Fibroblast of peridontal ligament (primary cell): ENCODE data around the gene GRID1.

Experiments
- DNase-seq: peaks from one replicate; pipeline ENCODE4 v3.0.0-alpha.2; 2010; ENCODE audit errors: extremely low read depth

The GRID1 gene

DNA sequence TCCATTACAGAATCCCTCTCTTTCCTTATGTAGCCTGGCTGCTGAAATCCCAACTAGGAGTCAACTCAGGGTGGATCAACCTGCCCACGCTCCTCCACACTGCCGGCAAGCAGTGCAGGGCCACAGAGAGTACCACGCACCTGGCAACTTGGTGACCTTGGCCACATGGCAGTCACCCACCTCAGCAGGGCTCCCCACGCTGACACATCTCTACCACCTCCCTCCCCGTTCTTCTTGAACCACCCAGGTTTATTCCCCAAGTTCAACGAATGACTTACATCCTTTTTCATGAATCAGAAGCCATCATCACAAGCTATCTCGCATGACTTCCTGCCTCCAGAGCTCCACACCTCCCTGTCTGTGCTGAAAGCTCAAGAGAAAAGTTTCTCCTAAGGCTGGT is 153.4 kb downstream of the GRID1 start:
- no peak for DNase-seq

DNA sequence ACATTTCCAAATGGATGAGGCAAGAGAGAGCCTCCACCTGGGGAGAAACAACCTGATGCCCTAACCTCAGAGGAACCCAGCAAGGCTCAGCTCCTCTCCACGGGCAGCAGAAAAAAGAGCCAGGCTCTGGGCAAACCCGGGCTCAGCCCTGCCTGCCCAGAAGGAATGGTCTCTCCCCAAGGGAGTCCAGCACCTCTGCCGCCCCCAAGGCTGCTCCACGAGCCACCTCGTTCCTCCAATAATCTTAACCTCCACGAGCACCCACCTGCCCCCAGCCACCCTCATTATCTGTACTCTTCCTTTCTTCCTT is 154.2 kb downstream of the GRID1 start:
- no peak for DNase-seq

DNA sequence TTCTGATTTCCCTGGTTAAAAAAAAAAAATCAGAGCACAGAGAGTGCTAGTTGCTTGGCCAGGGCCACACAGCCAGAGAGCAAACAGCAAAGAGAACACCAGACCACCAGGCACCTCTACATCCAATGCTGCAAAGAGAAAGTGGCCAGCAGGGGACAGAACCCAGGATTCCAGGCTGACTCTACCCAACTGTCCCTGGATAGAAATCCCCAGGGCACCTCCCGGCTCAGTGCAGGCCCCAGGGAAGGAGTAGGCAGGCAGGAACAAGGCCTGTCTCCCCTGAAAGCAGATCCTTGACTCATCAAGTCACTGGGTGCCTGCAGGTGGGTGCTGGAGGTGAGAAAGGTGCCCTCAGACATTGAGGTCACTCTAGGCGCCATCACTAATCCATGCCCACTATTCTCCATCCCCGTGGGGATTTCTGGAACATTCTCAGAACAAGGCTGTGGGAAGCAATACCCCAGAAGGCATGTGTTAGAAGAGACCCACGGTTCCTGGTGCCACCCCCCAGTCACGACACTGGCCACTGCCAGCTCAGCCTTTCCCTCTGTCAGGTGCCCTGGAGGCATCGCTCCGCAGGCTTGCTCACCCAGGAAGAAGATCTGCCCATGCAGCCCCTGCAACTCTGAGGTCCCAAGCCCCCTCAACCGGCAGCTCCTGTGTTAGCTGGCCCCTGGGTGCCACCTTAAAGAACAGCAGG is 154.8 kb downstream of the GRID1 start:
- DNase-seq, result no peak

DNA sequence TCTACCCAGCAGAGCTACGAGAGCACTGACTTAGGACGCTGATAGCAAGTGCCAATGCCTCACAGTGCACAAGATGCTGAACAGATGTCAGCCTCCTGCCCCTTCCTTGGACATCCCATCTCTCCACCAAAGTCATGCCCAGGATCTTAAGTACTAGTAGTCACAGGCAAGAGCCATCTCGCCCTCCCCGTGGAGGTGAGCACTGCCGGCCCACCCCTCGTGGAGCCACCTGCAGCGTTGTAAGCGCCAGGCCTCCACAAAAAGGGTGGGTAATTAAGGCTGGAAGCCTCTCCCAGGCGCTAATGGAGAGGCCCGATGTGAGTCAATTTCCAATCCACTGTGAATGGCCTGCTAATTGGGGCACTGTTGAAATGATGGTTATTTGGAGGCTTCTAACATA is 156.2 kb downstream of the GRID1 start:
- DNase-seq, result no peak

DNA sequence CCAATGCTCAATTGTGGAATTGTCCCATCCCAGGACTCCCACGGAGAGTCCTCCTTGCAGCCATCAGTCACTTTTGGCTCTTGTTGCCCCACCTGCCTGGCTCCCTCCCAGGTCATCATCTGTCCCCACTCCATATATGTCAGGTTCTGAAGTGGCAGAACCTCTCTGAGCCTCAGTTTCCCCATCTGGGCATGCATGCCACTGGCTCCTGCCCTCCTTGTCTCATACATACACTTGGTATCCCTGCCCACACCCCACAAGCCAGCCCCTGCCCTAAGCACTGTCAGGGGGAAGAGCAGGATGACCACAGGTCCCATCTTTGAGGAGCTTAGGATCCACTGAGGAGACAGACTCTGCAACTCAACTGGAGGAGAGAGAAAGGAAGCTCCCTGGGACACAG is 156.9 kb downstream of the GRID1 start:
- DNase-seq, result no peak

DNA sequence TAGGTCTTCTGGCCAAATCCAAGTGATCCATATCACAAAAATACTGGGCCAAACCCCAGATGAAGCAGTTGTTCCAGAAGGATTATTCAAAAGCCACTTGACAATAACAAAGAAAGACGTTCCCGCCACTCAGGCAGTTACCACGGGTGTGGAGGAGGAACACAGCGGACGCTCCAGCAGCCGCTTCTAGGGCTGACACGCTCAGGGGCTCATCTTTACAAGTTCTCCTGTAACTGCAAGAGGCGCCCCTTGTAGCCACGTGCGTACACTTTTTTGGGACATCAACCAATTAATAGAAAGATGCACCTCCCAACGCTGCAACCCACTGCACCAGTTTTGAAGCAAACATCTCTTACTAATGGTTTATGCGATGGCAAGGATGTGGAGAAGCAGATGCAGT is 159.4 kb downstream of the GRID1 start:
- no peak for DNase-seq

DNA sequence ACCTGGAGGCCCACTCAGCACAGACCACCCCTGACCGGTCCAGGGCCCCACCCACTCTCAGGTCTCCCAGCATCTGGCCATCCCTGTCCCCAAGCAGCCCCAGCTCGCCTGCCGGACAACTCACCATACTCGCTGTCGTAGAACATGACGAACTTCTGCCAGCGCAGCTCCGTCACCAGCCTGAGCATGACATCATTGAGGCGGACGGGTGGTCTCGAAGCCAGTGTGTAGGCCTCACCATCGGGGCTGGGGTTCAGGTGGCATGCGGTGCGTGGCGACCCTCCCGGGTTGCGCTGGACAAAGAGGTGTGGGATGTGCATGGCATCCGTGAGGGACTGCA is 160.4 kb downstream of the GRID1 start:
- DNase-seq, result no peak

DNA sequence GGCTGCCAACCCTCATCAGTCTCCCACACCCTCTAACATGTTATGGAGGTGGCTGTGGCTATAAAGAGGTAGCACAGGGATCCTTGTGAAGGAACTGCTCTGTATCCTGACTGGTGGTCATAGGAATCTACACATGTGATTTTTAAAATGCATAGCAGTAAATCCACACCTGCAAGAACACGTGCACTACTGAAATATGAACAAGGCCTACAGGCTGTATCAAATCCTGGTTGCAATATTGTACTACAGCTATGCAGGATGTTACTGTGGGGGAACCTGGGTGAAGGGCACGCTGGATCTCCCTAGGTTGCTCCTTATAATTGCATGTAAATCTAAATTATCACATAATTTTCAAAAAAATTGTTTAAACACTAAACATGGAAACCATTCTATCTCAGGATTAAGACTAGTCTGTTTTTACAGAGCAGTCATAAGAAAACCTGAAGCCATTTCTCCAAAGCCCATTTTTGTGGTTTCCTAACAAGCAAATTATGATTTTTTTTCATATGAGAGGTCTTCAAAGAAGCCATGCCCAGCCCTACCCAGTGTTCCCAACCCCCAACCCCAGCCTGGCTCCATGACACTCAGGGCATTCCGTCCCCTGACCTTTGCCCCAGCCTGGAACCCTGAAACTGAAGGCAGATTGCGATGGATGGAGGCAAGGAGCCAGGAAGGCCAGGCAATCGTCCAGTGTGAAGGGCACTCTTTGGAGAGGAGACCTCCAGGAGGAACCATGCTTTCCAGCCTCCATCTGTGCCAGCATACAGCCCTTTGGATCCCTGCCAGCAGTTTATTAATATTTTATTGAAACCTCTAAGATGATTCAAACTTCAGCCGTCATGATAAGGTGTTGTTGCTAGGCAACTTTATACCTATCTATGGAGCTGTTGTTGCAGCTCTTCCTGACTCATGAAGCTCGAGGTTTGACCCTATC is 161.0 kb downstream of the GRID1 start:
- DNase-seq, result no peak

DNA sequence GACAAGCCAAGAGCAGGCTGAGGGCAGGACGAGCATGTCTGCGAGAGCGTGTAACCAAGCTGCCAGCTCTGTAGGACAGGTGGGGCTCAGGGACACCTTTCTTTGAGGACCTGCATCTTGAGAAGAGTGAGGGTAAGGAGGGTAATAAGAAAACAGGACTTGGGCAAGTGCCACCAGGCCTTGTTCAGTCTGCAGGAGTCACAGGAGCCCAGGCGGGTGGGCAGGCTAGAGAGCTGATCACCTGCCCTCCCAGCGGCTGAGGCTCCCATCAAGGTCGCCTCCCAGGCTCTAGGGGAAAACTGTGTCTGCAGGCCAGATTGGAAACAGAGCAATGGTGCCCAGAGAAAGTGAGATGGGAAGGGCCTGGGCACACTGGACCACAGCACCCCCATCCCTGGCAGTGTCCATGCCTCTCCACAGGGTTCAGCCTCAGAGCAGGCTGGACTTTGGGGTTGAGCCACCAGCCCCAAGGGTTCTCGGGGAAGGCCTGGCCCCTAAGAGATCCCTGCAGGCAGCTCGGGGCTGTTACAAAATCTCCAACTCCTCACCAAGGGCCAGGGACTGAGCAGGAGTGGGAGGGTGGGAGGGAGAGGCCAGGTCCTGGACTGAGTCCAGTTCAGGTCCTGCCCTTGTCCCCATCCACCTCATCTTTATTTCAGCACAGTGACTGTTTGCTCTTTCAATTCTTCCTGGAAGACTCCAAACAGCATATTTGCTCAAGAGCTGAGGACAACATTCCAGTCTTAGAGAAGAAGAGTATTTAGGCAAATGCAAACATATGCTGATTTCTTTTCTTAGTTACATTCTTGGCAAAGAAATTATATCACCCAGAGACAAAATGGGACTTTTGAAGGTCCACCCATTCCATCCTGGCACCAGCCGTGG is 161.9 kb downstream of the GRID1 start:
- DNase-seq, result no peak

DNA sequence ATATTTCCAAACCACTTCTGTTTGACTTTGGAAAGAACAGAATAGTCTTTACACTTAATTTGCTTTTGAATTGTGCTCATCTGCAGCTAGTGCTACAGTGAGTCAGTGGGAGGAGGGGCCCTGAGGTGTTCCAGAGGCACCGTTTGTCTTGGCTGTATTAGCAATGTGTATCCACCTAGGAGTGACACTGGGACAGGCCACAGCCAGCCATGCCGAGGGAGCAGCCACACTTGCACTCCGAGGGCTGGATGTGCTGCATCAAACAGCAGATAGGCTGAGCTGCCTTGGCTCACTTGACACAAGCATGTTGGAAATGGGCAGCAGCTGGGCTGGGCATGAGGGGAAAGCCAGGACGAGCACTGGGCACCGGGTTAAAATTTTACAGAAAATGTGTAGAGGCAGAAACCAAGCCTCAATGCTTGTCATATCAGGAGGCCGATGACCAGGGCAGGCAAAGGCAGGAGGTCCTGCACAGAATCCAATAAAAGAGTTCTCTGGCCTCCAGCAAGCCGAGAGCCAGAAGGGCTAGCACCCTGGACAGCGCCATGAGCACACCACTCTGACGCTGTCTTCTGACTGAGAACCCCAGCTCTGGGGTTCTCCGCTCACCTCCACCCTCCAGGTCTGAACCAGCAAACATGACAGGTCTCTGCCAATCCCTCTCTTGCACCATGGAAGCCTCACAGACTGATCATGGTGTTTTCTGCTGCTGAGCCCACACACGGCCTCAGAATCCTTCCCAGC is 163.3 kb downstream of the GRID1 start:
- DNase-seq, result no peak

DNA sequence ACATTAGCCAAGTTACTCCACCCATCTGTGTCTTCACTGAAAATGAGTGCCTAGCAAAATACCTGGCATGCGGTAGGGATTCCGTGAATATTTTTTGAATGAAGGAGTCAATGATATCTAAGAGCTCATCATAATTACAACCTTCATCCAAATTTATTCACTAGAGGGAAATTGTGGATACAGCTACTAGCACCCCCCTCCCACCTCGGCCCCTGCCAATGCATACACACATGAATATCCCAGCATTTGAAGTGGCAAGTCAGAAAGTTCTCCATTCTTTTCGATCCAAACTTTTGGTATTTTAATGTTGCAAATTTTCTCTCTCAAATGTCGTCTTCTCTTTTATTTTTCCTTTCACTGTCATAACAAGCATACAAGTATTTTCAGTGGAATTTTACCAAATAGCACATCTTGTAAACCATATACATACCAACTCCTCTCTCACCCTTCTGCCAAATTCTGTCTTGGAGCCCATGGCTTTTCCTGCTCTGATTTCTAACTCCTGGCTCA is 164.3 kb downstream of the GRID1 start:
- no peak for DNase-seq

DNA sequence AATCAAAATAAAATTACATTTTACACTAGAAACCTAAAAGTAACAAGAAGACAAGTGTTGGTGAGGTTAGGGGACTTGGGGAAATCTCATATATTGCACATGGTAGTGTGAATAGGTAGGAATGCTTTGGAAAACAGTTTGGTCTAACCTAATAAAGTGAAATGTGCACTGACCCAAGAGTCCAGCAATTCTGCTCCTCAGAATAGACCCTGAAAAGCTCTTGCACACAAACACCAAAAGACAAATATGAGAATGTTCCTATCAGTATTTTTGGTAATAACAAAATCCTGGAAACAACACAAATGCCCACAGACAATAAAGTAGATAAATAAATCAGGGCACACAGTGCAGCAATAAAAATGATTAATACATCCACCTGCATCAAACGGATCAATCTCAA is 165.7 kb downstream of the GRID1 start:
- DNase-seq, result no peak

DNA sequence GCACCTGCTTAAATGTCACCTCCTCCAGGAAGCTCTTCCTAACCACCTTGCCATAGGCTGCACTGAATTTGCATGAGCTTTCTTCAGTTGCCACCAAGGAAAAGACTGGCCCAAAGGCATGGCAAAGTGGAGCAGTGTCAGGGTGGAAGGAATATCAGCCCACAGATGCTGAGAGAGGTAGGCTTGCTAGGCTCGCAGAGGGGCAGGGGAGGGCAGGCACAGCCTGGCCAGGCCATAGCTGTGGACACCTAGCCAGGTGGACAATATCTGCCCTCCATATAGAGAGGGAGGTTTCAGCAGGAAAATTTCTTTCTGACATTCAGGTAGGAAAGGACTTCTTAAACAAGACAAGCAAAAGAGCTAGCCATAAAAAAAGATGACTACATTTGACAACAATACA is 166.3 kb downstream of the GRID1 start:
- no peak for DNase-seq

DNA sequence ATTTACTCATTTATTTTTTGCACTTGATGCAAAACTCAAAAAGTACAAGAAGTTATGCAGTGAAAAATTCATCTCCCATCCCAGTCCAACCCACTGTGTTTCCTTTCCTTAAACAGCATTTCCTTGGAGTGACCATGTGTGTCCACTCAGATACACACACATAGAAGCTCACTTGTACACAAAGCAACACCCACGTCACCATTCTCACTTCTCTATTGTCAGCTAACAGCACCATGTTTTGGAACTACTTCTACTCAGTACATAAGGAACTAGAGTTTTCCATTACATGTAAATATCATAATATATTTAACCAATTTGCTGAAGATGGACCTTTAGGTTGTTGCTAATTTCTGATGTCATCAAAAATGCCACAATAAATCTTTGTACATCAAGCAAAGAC is 167.6 kb downstream of the GRID1 start:
- no peak for DNase-seq

DNA sequence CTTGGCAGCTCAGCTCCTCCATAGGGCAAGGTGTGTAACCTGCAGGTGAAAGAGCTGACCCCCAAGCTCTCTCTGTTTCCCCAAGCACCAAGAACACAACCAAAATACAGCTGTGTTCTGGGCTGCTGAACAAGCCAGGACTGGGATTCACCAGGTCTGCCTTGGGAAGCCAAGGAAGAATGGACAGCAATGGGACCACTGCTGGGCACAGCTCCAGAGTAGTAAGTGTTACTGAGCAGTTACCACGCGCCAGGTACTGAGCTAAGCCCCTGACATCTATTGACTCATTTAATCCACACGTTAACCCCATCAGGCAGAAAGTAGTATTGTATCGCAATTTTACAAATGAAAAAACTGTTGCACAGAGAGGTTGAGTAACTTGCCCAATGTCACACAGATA is 168.3 kb downstream of the GRID1 start:
- no peak for DNase-seq

DNA sequence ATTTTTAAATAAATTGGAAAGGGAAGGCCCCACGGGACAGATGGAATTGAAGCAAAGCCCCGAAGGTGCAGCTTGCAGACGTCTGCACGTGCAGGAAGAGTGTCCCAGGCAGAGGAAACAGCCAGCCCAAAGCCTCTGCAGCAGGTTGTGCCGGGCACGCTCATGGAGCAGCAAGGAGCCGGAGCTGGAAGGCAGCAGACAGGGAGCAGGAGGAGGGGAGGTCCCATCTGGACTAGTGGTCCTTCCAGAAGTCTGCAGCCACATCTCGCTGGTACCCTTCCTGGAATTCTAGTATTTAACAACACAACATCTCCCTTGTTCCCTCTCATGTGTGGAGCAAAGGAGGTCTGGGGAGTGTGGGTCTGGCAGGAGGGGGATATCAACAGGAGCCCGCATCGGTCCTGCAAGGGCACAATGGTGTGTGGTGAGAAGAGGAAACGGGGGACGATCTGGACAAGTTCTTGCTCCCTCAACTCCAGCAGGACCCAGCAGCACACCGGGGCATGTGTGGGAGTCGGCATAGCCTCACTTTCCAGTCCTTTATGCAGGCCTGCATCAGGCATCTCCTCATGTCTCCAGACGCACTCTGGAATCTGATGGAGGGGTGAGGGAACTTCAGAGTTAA is 169.3 kb downstream of the GRID1 start:
- no peak for DNase-seq

DNA sequence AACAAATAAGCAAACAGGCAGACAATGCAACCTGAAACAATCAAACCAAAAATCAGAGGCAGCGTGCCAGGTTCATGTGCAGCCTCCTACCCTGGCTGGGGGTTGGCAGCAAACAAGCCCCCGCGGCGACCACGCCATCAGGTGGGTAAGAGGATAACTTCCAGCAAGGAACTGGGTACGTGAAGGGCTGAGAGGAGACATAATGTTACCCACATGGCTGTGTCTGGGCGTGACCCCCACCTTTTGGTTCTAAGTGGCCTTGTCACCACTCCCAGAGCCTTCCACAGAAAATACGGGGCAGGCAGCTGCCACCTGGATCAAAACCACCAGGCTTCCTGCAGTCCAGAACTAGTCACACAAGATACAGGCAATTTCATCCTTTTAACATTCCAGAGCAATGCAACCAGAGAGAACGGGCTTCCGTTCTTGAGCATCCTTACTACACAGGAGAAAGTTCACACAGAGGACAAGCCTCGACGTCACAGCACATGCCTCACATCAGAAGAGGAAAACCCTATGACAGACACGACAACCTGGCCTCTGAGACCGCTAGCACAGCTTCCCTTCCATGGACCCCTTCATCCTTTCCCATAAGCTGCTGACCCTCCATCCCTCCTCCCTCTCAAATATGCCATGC is 171.0 kb downstream of the GRID1 start:
- no peak for DNase-seq

DNA sequence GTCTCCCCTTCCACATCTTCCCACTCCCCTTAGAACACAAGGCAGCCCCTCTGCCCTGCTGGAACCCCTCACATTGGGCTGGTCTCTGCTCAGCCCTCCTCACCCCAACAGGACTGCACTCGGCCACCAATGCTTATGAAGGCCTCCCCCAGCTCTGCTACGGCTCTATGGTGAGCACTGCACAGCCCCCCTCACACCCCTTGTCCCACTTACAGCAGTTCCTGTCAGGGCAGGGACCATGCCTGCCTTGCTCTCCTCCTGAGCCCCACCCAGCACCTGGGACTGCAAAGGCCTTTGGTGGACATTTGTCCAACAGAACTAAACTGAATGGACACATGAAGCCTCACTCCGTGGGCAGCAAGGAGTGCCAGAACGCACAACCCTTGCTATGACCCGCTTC is 171.9 kb downstream of the GRID1 start:
- DNase-seq, result no peak

DNA sequence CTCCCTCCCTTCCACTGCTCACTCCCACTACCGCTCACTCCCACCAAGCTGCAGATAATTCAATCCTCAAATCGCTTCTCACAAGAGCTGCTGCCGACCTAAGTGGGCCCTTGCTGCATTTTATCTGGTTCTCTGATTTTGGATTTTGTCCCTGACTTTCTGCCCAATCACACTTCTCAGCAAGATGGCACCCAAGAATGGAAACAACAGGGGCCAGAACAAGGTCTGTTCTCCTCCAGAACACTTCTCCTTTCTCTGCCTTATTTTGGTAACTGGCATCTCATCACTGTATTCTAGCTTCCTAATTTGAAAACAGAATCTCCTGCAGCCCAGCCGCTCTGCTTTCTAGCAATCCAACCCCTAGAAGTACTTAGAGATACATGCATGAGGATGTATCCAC is 172.8 kb downstream of the GRID1 start:
- DNase-seq, result no peak

DNA sequence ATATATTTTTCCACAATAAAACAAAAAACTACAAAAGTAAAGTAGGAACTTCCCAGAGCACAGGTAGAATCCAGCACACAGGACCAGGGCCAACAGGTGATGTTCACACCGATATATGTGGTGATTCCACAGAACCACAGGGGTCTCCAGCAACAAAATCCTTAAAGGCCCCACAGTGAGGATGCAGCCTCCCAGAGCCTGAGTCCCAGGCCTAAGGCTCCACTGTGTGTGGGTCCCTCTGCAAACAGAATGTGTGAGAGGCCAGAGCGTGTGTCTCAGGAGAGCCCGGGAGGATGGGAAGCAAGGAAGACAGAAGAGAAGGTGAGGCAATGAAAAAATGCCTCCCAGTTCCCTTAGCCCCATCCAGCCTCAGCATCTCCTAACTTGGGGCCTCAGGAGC is 173.9 kb downstream of the GRID1 start:
- no peak for DNase-seq

DNA sequence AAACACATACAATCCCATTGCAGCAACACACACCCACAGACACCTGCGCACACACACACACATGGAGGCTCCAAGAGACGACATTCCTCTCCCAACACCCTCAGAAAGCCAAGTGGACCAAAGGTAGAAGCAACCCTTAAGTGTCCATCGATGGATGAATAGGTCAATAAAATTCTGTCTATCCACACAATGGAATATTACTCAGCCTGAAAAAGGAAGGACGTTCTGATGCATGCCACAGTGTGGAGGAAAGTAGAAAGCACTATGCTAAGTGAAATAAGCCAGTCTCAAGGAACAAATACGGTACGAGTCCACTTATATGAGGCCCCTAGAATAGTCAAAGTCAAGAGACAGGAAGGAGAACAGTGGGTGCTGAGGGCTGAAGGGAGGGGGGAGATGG is 174.4 kb downstream of the GRID1 start:
- no peak for DNase-seq
